Activated CD4-positive, alpha-beta memory T cell treated with anti-CD3 and anti-CD28 coated beads, Interleukin-2, amount 10 ng/mL, durations not matched to agents 7 days and 5 days (primary cell): ENCODE data around the gene LYG2. TPM values are rescaled to one million over a fixed set of nuclear protein-coding genes. Genes with fewer than 3 reads are reported as not detected.

Source experiments
- total RNA-seq, 2 experiments: library from RNA; stranded (reverse); gene quantifications; one replicate each; pipeline ENCODE4 v1.2.3, GENCODE V29; 2021

The LYG2 gene
- total RNA-seq, 2 experiments from 2014 or later: not detected

Other genes with a start within 250 kb of the LYG2 start
- gene C2orf15, start 114.0 kb downstream of the LYG2 start, total RNA-seq: under 1 TPM; 0.18 to 0.35 TPM
- gene TSGA10, start 100.7 kb downstream of the LYG2 start, total RNA-seq: 1 to 10 TPM; 3.7 to 5.4 TPM
- gene LIPT1, start 100.7 kb downstream of the LYG2 start, total RNA-seq: 1 to 10 TPM; 6.7 to 7.3 TPM
- gene MITD1, start 74.6 kb downstream of the LYG2 start, total RNA-seq: 10 to 100 TPM; 63.3 to 67.3 TPM
- gene MRPL30, start 74.5 kb downstream of the LYG2 start, total RNA-seq: 10 to 100 TPM; 21.1 to 22.2 TPM
- gene LYG1, start 45.5 kb upstream of the LYG2 start, total RNA-seq: 1 to 10 TPM in 1 of 2 experiments, under 1 TPM in 1; 0.88 to 1.2 TPM
- gene TXNDC9, start 80.7 kb upstream of the LYG2 start, total RNA-seq: 10 to 100 TPM; 29.9 to 34.2 TPM
- gene EIF5B, start 81.7 kb upstream of the LYG2 start, total RNA-seq: 10 to 100 TPM; 37.3 to 38.3 TPM
- gene REV1, start 234.4 kb upstream of the LYG2 start, total RNA-seq: 10 to 100 TPM; 27.9 to 29.1 TPM